Activated CD8-positive, alpha-beta memory T cell treated with anti-CD3 and anti-CD28 coated beads, Interleukin-2, amount 10 ng/mL, durations not matched to agents 7 days and 5 days (primary cell): Measurements from ENCODE around the gene XRCC5. TPM values are rescaled to one million over a fixed set of nuclear protein-coding genes. Genes with fewer than 3 reads are reported as not detected.

ENCODE experiments used
- ATAC-seq: fragments of 150-1000 bp; cut with Tn5 transposase; one replicate; pipeline ENCODE4 v1.10.0; 2021; ENCODE audit warnings: moderate library complexity
- CTCF ChIA-PET: fragments of 350-600 bp; sonication (Branson Sonifier 250); formaldehyde crosslinking; loops from one replicate; lab custom pipeline; 2021; ENCODE audit warnings: antibody characterized with exemption; lab: Charles Lee
- DNase-seq: peaks from one replicate; pipeline ENCODE4 v3.0.0-alpha.2; 2020
- H3K27ac Mint-ChIP-seq: one replicate; pipeline ENCODE4 v1.8.0; 2021; ENCODE audit warnings: mild to moderate bottlenecking, mixed read lengths
- H3K27me3 Mint-ChIP-seq: one replicate; pipeline ENCODE4 v1.8.0; 2021; ENCODE audit warnings: mixed read lengths
- H3K36me3 Mint-ChIP-seq: one replicate; pipeline ENCODE4 v1.8.0; 2021; ENCODE audit warnings: mild to moderate bottlenecking, mixed read lengths
- H3K4me1 Mint-ChIP-seq: one replicate; pipeline ENCODE4 v1.8.0; 2021; ENCODE audit warnings: mixed read lengths
- H3K4me3 Mint-ChIP-seq: one replicate; pipeline ENCODE4 v1.8.0; 2021; ENCODE audit warnings: mild to moderate bottlenecking, moderate library complexity, mixed read lengths
- H3K9me3 Mint-ChIP-seq: one replicate; pipeline ENCODE4 v1.8.0; 2022; ENCODE audit warnings: low read depth, mixed read lengths
- total RNA-seq, 2 experiments: library from RNA; stranded (reverse); gene quantifications; one replicate each; pipeline ENCODE4 v1.2.3, GENCODE V29; 2021

XRCC5 gene
- total RNA-seq, 2 experiments from 2014 or later: 307 to 424 TPM

DNA sequence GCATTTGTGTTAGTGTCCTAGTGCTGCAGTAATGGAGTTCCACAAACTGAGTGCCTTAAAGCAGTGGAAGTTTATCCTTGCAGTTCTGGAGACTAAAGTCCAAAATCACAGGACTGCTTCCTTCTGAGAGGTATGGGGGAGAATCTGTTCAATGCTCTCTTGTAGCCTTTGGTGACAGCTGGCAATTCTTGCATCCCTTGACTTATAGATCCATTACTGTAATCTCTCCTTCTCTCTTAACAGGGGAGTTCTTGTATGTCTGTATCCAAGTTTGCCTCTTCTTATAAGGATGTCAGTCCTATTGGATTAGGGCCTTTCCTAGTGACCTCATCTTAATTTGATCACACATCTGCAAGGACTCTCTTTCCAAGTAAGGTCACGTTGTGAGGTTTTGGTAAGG lies 69.9 kb downstream of the XRCC5 start:
- peaks cover 31% of the 10 kb centered on the region for H3K4me1 Mint-ChIP-seq
- no peak for DNase-seq
- peaks cover 68% of the 10 kb centered on the region for H3K36me3 Mint-ChIP-seq
- ATAC-seq: no peak
- no peaks in the 10 kb centered on the region for H3K27me3 Mint-ChIP-seq
- CTCF ChIA-PET: no interaction called here
- H3K27ac Mint-ChIP-seq: no peak overlapping the region
- H3K4me3 Mint-ChIP-seq: no peak overlapping the region
- no peaks in the 10 kb centered on the region for H3K9me3 Mint-ChIP-seq

DNA sequence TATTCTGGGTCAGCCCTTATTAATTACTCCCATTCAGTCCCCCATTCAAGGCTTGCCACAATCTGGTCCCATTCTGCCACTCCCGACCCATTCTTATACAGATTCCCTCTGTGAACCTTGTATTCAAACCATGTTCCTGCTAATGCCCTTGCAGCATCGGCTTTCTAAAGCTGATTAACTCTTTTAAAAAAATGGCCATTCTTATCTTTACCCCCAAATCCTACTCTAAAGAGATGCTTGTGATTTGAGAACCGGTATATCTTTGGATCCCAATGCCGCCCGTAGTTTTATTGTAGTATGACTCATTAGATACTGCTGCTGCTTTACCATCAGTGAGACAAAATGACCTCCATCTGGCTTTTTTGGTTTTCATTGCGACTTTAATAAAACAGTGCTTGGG lies 72.2 kb downstream of the XRCC5 start:
- peaks cover 64% of the 10 kb centered on the region for H3K36me3 Mint-ChIP-seq
- no peaks in the 10 kb centered on the region for H3K27me3 Mint-ChIP-seq
- H3K4me3 Mint-ChIP-seq: no peak overlapping the region
- peak overlapping the region; percentile 13 for H3K27ac Mint-ChIP-seq
- CTCF ChIA-PET: no interaction called here
- DNase-seq (no peak), ATAC-seq (no peak)
- H3K9me3 Mint-ChIP-seq: no peaks in the 10 kb centered on the region
- H3K4me1 Mint-ChIP-seq: peaks cover 34% of the 10 kb centered on the region

DNA sequence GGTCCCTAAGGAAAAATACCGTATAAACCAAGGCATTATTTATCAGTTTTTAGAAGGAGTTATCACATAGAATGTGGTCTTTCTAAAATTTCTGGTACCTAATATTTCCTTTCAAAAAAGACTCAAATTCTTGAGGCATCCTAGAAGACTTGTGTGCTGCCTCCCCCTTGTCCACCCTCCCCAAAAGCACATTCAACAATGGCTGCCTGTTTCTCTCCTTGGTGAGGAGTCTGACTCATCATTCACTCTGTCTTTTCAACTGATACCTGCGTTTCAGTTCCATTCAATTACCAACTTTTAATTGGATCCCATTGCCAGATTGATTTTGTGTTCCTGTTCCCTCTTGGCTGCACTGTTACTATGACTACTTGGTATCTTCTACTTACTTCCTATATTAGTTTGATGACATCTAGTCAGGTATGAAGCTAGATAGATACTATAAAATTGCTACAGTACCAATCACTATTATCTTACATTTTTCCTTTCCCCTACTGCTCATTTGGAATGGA lies 72.9 kb downstream of the XRCC5 start:
- H3K9me3 Mint-ChIP-seq: no peaks in the 10 kb centered on the region
- H3K36me3 Mint-ChIP-seq: peaks cover 58% of the 10 kb centered on the region
- no peak overlapping the region for H3K4me3 Mint-ChIP-seq
- CTCF ChIA-PET: no interaction called here
- no peaks in the 10 kb centered on the region for H3K27me3 Mint-ChIP-seq
- ATAC-seq (no peak), DNase-seq (no peak)
- H3K27ac Mint-ChIP-seq: no peak overlapping the region
- peaks cover 31% of the 10 kb centered on the region for H3K4me1 Mint-ChIP-seq

DNA sequence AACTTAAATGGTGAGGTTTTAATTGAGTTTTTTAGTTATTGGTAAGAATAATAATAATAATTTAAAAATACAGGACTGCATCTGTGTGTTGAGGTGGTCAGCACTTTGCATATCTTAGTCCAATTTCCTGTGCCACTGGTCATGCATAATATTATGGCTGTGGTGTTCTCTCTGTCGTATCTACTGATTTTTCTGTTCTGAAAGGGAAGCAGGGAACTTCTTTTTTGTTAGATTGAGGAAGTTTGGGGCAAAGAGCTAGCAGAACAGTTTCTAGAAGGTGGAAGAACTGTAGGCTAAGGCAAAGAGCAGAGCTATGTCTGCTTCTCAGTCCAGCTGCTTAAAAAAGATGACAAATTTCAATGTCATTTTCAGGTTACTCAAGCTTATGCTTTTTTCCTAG lies 74.3 kb downstream of the XRCC5 start:
- CTCF ChIA-PET: interaction anchor here (1.3 kb wide), 2 partner anchors 10 to 34 kb away, joined by 4 to 7 read pairs; no protein-coding TSS in a partner anchor
- H3K9me3 Mint-ChIP-seq: no peaks in the 10 kb centered on the region
- H3K4me3 Mint-ChIP-seq: no peak overlapping the region
- DNase-seq (no peak), ATAC-seq (no peak)
- peaks cover 51% of the 10 kb centered on the region for H3K36me3 Mint-ChIP-seq
- peak overlapping the region; percentile 22 for H3K27ac Mint-ChIP-seq
- peaks cover 44% of the 10 kb centered on the region for H3K4me1 Mint-ChIP-seq
- no peaks in the 10 kb centered on the region for H3K27me3 Mint-ChIP-seq

DNA sequence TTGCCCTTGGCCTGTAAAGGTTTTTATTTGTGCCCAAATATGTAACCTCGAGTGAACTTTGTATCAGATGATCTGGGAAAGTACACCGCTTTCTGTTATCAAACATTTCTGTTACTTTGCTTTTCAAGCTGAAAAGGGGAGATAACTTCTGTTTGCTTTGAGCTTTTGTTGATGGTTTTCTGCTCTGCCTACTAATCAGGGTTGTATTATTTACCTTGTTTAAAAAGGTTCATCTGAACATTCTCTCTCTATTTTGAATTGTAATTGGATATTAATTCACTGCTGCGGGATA lies 79.4 kb downstream of the XRCC5 start:
- Mint-ChIP-seq H3K9me3 (no peaks in the 10 kb centered on the region), H3K27me3 (no peaks in the 10 kb centered on the region), H3K36me3 (peaks cover 50% of the 10 kb centered on the region), H3K27ac (no peak overlapping the region), H3K4me1 (peaks cover 48% of the 10 kb centered on the region), H3K4me3 (no peak overlapping the region)
- ATAC-seq: no peak
- DNase-seq: no peak
- CTCF ChIA-PET: interaction anchor here (1.4 to 1.8 kb wide), 2 partner anchors 12 to 27 kb away, joined by 3 to 6 read pairs; no protein-coding TSS in a partner anchor

DNA sequence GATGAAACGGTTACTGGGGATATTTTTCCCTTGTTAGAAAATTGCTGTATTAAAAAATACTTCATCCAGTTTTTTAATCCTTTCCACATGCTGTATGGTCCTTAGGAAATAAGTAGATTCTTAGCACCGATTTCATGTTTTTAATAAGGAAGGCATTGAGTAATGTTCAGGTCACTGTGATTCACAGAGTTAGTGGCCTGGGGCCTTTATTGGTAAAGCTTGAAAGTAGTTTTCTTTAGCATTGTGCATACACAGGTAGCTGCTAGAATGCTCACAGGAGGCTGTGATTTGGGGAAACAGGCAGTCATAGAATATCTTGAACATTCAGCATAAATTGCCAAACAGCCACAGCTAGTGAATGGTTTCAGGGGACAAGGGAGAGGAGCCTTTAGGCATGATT lies 79.8 kb downstream of the XRCC5 start:
- Mint-ChIP-seq H3K27ac (peak overlapping the region; percentile 56), H3K9me3 (no peaks in the 10 kb centered on the region), H3K4me3 (no peak overlapping the region), H3K4me1 (peaks cover 50% of the 10 kb centered on the region), H3K36me3 (peaks cover 51% of the 10 kb centered on the region), H3K27me3 (no peaks in the 10 kb centered on the region)
- CTCF ChIA-PET: interaction anchor here (1.4 to 1.8 kb wide), 2 partner anchors 12 to 27 kb away, joined by 3 to 6 read pairs; no protein-coding TSS in a partner anchor
- DNase-seq (no peak), ATAC-seq (no peak)

DNA sequence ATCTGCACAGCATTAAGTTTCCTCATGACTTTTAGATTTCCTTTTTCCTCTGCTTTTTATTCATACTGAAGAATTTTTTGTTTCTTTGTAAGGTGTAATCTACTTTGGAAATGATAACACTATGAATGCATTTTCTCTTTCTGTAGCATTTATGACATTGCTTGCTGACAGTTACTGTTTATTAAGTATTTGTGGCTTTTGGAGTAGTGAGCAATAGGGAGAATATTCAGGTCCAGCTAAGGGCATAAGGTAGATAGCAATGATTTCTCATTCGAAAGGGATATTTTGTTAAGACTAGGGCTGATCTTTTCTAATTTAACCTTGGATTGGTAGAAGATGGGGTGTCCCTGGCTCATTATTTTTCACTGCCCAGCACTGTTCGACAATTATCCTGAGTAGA lies 80.3 kb downstream of the XRCC5 start:
- no peak for ATAC-seq
- H3K36me3 Mint-ChIP-seq: peaks cover 54% of the 10 kb centered on the region
- CTCF ChIA-PET: interaction anchor here (1.4 to 1.8 kb wide), 2 partner anchors 13 to 27 kb away, joined by 3 to 6 read pairs; no protein-coding TSS in a partner anchor

DNA sequence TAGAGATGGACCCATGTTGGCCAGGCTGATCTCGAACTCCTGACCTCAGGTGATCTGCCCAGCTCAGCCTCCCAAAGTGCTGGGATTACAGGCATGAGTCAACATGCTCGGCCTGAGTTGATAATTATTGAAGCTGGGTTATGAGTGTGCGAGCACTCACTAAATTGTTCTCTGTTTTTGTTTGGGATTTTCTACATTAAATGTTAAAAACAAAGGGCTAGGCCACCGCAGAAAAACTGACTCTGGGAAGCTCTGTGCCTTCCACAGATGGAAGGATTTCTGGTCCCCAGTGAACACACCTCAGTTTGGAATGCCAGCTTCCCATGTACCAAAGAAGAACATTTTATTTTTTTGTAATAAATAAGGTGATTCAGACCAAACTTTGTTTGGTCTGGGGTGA lies 83.0 kb downstream of the XRCC5 start:
- ATAC-seq (no peak), DNase-seq (no peak)
- Mint-ChIP-seq H3K27me3 (no peaks in the 10 kb centered on the region), H3K36me3 (peaks cover 64% of the 10 kb centered on the region), H3K4me3 (no peak overlapping the region), H3K9me3 (no peaks in the 10 kb centered on the region), H3K27ac (no peak overlapping the region), H3K4me1 (peaks cover 49% of the 10 kb centered on the region)
- CTCF ChIA-PET: no interaction called here

More for the DNA sequence above, 80.3 kb downstream of the XRCC5 start:
- H3K4me1 Mint-ChIP-seq: peaks cover 54% of the 10 kb centered on the region
- no peak overlapping the region for H3K4me3 Mint-ChIP-seq
- peak overlapping the region; percentile 56 for H3K27ac Mint-ChIP-seq
- no peaks in the 10 kb centered on the region for H3K9me3 Mint-ChIP-seq
- DNase-seq: no peak
- no peaks in the 10 kb centered on the region for H3K27me3 Mint-ChIP-seq

DNA sequence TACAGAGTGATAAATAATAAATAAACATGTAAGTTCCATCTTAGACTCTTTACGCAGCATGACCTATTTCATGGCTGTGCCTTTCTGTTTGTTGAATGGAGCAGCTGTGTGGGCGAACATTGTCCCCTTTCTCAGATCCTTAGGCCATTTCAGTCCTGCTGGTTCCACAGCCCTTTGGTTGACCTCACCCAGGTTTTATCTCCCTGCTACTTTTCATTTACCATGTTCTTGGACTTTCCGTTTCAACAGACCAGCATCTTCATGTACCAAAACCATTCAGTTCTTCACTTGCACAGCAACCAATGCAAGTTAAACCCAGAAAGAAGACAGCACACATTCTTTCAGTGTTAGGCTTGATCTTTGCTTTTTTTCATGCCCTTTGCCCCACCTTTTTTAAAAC lies 83.8 kb downstream of the XRCC5 start:
- Mint-ChIP-seq H3K36me3 (peaks cover 70% of the 10 kb centered on the region), H3K27me3 (no peaks in the 10 kb centered on the region), H3K4me3 (no peak overlapping the region), H3K27ac (peak overlapping the region; percentile 0), H3K4me1 (peaks cover 44% of the 10 kb centered on the region), H3K9me3 (no peaks in the 10 kb centered on the region)
- ATAC-seq (no peak), DNase-seq (no peak)
- CTCF ChIA-PET: no interaction called here

DNA sequence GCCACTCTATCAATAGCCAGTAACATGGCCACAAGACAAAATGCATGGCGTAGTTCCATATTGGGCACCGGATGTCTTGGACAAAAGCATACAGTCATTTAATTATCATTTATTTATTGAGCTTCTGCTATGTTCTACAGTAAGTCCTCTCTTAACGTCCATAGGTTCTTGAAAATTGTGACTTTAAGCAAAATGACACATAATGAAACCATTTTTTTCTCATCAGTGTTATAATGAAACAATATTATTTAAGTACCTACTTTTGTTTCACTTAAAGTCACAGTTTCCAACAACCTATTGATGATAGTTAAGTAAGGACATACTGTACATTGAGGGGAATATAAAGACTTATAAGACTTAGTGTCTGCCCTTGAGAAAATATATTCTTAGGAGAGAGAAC lies 84.9 kb downstream of the XRCC5 start:
- Mint-ChIP-seq H3K27me3 (no peaks in the 10 kb centered on the region), H3K36me3 (peaks cover 76% of the 10 kb centered on the region), H3K4me1 (peaks cover 40% of the 10 kb centered on the region), H3K4me3 (no peak overlapping the region), H3K27ac (no peak overlapping the region), H3K9me3 (no peaks in the 10 kb centered on the region)
- DNase-seq (no peak), ATAC-seq (peak; percentile 39)
- CTCF ChIA-PET: no interaction called here

DNA sequence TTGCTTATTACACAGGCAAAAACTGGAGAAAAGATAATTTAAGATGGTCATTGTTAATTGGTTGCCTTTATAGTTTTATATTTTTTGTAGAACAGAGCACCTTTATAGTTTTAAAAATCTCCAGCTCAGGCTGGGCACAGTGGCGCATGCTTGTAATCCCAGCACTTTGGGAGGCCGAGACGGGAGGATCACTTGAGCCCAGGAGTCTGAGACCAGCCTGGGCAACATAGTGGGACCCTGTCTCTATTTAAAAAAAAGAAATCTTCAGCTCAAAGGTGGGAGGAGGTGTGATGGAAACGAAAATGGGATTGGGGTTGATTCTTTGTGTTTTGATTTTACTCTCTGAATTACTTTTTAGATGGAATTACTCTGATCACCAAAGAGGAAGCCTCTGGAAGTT lies 85.4 kb downstream of the XRCC5 start:
- Mint-ChIP-seq H3K27ac (peak overlapping the region; percentile 51), H3K9me3 (no peaks in the 10 kb centered on the region), H3K4me3 (no peak overlapping the region), H3K4me1 (peaks cover 39% of the 10 kb centered on the region), H3K36me3 (peaks cover 79% of the 10 kb centered on the region), H3K27me3 (no peaks in the 10 kb centered on the region)
- DNase-seq (no peak), ATAC-seq (no peak)
- CTCF ChIA-PET: no interaction called here

DNA sequence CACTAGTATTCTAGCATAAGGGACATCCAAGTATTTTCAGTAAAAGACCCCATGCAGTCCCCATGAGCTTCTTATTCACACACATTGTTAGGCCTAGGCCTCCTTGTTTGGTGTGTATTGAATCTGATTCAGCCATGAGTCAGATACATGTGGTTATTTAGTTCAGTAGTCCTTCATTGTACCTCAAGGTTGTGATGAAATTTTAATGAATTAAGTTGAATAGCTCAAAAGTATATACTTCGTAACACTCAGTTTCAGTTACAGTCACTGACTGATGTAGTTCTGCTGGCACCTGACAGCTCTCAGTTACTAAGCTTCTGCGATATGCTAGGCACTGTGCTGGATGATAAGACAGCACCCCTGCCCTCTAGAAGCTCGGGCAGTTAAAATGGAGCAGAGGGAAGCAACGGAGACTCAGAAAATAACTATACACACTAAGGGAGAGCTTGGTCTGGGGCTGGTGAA lies 86.4 kb downstream of the XRCC5 start:
- Mint-ChIP-seq H3K36me3 (peaks cover 79% of the 10 kb centered on the region), H3K4me3 (no peak overlapping the region), H3K9me3 (no peaks in the 10 kb centered on the region), H3K27me3 (no peaks in the 10 kb centered on the region), H3K27ac (peak overlapping the region; percentile 71), H3K4me1 (peaks cover 39% of the 10 kb centered on the region)
- DNase-seq: no peak
- CTCF ChIA-PET: interaction anchor here (1.0 to 1.3 kb wide), 2 partner anchors 11 to 53 kb away, joined by 3 read pairs; no protein-coding TSS in a partner anchor
- ATAC-seq: peak; percentile 36

DNA sequence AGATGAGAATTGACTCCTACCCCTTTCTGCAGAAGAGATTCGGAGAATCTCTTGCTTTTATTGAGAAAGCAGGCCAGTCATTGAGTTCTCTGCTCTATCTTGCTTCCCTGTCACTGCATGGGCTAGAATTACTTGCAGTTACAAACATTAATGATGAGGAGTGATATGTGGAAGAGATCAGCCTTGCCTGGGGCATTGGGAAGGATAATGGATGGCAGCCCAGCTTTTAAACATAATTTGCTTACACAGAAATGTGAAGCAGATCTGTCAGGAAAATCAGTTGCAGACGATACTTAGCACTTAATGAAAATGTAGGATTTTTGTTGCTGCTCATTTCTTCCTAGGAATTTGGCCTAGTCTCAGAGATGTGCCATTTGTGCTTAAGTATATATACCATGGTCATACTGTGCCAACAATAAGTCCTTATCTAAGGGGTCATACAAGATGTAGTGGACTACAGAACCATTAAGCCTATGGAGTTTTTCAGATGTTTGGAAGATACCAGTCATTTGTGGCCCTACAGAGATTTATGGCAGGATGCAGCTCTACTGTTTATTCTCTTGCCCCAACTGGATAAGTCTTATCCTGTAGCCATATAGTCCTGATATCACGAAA lies 92.7 kb downstream of the XRCC5 start:
- DNase-seq: no peak
- no peak for ATAC-seq
- CTCF ChIA-PET: no interaction called here
- no peak overlapping the region for H3K4me3 Mint-ChIP-seq
- no peak overlapping the region for H3K27ac Mint-ChIP-seq
- peaks cover 84% of the 10 kb centered on the region for H3K36me3 Mint-ChIP-seq
- H3K9me3 Mint-ChIP-seq: no peaks in the 10 kb centered on the region
- H3K27me3 Mint-ChIP-seq: no peaks in the 10 kb centered on the region
- H3K4me1 Mint-ChIP-seq: peaks cover 23% of the 10 kb centered on the region

DNA sequence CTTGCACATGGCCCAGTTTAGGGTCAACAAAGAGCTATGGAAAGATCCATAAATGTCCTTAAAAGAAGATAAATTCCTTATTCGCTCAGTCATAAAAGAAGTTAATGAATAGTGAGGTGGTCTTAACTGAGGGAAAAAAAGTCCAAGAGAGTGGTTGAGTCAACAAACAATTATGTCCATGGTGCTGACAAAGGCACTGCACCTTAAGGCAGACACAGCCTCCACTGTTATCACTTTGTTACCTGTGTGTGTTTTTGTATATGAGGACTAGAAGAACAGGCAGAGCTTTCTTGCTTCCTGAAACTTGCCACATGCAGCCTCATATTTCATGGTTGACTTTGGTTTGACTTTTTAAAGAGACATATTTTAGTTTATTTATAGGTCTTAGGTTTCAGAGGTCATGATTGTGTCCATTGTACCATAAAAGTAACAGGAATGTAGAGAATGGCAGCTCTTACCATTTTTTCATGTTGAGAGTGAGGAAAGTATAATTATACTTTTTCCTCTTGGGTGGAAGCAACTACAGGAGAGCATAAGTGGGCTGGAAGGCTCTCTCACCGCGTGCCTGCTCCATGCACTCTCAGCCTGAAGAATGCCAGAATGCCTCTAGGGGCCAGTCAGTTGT lies 93.6 kb downstream of the XRCC5 start:
- CTCF ChIA-PET: interaction anchor here (1.6 kb wide), 1 partner anchor 201 kb away, joined by 4 read pairs; no protein-coding TSS in a partner anchor
- Mint-ChIP-seq H3K27ac (no peak overlapping the region), H3K4me3 (no peak overlapping the region), H3K9me3 (no peaks in the 10 kb centered on the region), H3K27me3 (no peaks in the 10 kb centered on the region), H3K4me1 (peaks cover 21% of the 10 kb centered on the region), H3K36me3 (peaks cover 84% of the 10 kb centered on the region)
- ATAC-seq: no peak
- DNase-seq: no peak
